Activated naive CD8-positive, alpha-beta T cell treated with anti-CD3 and anti-CD28 coated beads, Interleukin-2, amount 50 U/mL, for 16 hours (primary cell): ENCODE measurements around the gene ZDHHC19.
"Not testable (repeated sequence)": the region's sequence is repeated elsewhere in the genome, so short reads cannot be mapped to it uniquely, and the experiment has no call there.

Experiments
- DNase-seq: peaks from one replicate; pipeline ENCODE4 v3.0.0-alpha.2; 2020; ENCODE audit warnings: low read depth, low spot score

ZDHHC19 gene

GRCh38 chr3:196210673-196211556 is at the start of gene ZDHHC19:
Gene ZDHHC19, minus strand, starts transcription at chr3:196211400. Its CDS starts 85 bp downstream, at chr3:196211315.
- DNase-seq = no peak

DNA sequence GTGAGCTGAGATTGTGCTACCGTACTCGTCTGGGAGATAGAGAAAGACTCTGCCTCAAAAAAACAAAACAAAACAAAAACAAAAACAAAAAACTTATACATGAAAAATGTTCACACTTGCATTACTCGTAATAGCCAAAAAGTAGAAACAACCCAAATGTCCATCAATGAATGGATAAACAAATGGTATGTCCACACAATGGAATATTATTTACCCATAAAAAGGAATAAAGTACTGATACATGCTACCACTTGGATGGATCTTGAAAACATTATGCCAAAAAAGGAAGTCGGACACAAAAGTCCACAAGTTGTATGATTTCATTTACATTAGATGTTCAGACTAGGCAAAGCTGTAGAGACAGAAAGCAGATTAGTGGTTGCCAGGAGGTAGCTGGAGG is 49.6 kb upstream of the ZDHHC19 start:
- DNase-seq = no peak

DNA sequence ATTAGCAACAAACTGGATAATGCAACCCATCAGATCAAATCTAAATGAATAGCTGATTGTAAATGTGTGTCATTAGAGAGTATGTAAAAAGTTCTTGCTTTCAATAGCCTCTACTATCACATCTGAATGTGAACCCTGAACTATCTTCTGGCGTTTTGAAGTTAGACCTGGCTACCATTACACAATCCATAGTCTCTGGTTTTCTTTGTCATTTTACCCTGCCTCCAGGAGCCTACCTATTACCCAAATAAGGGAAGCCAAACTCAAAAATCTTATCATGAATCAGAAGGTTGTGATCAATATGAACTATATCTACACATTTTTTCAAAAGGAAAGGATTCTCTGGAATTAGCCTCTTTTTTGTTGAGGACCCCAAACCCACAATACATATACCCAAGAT is 44.6 kb upstream of the ZDHHC19 start:
- no peak for DNase-seq

- no peak for DNase-seq
Observed at GRCh38 chr3:196254376-196255283, 43.4 kb upstream of the ZDHHC19 start.

GRCh38 chr3:196251918-196252317 is 40.7 kb upstream of the ZDHHC19 start:
- DNase-seq = no peak

- DNase-seq = no peak
Observed at GRCh38 chr3:196246612-196247308, 35.6 kb upstream of the ZDHHC19 start.

DNA sequence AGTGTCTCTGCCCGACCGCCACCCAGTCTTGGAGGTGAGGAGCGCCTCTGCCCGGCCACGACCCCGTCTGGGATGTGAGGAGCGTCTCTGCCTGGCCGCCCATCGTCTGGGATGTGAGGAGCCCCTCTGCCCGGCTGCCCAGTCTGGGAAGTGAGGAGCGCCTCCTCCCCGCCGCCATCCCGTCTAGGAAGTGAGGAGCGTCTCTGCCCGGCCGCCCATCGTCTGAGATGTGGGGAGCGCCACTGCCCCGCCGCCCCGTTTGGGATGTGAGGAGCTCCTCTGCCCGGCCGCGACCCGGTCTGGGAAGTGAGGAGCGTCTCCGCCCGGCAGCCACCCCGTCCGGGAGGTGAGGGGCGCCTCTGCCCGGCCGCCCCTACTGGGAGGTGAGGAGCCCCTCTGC is 33.0 kb upstream of the ZDHHC19 start:
- not testable (repeated sequence) for DNase-seq

DNA sequence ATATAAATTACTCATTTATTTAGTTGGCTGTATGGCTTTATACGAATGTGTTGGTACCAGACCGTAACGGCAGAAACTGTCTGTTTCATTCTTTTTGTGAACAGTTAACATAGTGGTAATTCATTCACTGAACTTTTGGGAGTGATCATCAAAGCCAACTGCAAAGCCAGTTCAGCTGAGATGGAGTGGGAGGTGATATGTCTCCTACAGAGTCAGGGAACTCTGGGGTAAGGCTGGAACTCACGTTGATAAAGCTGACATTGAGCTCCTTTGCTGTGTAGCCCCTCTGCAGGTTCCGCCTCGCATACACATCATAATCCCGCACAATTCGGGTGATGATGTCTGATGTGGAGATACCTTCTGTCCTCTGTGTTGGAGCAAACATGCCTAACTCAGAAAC is 30.5 kb upstream of the ZDHHC19 start:
- DNase-seq = no peak

DNA sequence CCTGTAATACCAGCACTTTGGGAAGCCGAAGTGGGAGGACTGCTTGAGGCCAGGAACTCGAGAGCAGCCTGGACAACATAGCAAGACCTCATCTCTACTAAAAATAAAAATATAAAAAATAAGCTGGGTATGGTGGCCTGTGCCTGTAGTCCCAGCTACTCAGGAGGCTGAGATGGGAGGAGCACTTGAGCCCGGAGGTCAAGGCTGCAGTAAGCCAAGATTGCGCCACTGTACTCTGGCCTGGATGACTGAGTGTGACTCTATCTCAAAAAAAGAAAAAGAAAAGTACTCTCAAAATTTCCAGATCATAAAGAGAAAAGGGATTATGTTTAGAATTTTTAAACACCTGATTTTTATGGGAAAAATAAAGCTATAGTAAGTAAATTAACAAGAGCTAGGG is 29.2 kb upstream of the ZDHHC19 start:
- DNase-seq = no peak

DNA sequence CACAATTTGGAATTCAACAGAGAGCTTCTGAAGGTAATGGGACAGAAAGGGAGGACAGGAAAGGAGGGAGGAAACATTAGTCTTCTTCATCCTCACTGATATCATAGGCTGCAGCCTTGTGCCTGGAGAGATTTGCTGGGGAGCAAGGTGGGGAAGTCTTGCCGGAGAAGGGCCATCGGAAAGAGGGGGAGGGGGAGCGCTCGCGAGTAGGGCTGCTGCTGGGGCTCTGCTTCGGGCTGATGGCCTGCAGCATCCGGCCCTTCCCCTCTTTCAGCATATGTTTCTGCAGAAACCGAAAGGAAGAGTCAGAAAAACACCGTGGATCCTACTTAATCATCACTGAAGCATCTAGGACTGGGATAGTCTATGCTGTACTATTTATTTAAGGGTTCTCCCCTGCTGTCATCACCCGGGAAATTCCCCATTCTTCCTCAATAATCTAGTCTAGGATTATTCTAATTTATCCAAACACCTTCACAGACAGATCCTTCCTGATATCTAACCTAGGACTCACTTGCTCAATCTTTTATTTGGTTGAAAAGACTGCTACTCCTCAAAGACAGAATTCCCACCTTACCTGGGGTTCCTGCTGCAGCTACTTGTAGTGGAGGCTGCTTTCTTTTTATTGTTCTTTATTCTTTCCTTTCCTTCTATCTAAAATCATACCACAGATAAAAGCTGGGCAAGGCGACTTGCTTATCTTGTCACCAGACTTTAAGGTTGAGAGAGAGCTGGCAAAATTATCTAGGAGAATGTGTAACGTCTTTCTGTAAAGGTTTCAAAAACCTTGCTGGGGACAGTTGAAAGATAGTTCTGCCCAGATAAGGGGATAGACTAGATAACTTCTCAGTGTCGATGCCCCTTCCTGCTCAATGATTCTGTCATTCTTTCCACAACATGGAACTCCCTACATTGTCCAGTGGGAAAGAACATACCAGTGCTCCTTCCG is 27.7 kb upstream of the ZDHHC19 start:
- DNase-seq = no peak

GRCh38 chr3:196237203-196237602 is 26.0 kb upstream of the ZDHHC19 start:
- no peak for DNase-seq

DNA sequence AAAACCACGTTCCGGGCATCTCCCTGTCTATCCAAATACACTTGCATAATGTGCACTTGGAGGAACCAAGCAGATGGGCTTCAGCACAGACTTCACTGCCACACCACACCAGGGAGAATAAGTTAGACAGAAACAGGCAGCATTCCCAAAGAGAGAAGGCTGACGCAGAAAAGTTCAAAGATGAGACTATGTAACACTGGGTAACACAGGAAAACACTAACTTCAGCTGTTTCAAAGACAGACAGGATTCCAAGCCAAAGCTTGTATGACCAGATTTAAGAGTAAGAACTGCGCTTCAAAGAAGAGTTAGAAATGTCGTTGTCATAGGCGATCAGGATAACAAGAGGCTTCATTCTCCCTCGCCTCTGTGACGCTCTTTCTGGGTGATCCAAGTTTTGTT is 25.0 kb upstream of the ZDHHC19 start:
- no peak for DNase-seq

DNA sequence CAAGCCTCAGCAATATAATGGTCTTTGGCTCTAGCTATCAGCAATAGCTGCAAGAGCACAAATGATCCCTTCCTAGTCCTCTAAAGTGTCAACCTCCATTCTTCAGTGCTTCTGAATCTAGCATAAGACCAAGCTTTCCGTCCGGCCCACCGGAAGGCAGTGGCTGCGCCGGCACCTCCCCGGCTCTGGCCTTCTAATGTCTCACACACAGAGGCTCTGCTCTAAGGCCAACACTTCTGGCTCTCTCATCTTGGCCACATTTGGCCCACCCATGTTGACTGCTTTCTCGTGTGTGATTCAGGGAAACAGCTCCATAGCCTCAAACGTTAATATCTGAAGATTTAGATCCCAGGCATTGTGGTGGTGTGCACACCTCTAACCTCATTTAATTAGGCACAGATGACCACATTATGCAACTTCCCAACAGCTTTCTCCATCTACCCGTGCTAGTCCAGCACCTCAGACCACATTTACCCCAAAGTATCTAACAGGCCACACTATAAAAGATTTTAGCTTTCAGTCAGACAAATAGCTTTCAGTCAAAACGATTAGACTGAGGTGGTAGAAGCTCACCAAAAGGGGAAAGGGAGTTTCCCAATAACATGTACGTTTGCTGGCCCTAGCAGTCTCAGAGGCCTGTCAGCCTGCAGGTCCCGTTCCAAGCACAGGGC is 24.4 kb upstream of the ZDHHC19 start:
- DNase-seq = no peak

DNA sequence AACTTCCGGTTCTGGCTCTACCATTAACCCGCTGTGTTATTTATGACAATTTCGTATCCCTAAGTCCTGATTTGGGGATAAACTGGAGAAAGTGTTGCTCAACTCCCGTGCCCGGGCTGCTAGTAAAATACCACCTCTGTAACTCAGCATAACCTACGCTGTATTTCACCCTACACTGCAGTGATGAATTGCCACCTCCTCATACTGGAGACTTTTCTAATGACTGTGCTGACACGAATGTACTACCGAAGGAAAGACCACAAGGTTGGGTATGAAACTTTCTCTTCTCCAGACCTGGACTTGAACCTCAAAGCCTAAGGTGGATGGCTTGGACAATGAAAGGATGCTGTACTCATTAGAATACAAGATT is 21.7 kb upstream of the ZDHHC19 start:
- no peak for DNase-seq

GRCh38 chr3:196232154-196232881 is 21.1 kb upstream of the ZDHHC19 start:
- DNase-seq = no peak

GRCh38 chr3:196227629-196228493 is 16.7 kb upstream of the ZDHHC19 start:
- DNase-seq = no peak

GRCh38 chr3:196227121-196227561 is 15.9 kb upstream of the ZDHHC19 start:
- DNase-seq = no peak

DNA sequence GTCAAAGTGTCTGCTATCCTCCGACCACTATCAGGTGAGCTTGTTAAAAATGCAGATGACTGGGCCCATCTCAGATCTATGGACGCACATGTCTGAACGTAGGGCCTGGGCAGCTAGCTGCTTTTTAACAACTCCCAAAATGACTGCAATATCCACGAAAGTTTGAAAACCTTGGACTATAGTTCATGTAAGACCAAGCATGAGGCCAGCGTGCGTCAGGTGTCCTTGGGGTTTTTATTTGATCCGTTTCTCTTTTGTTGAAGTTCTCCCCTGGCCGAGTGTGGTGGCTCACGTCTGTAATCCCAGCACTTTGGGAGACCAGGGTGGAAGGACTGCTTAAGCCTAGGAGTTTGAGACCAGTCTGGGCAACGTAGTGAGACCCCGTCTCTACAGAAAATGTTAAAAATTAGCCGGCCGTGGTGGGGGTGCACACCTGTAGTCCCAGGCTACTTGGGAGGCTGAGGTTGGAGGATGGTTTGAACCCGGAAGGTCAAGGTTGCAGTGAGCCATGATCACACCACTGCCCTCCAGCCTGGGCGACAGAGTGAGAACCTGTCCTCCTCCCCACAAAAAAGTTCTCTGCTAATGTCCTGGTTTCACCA is 14.7 kb upstream of the ZDHHC19 start:
- DNase-seq = no peak
